Measurements from ENCODE around the gene MCOLN2. TPM values are rescaled to one million over a fixed set of nuclear protein-coding genes. Genes with fewer than 3 reads are reported as not detected.
"Not testable (repeated sequence)": the region's sequence is repeated elsewhere in the genome, so short reads cannot be mapped to it uniquely, and the experiment has no call there.

Gene MCOLN2
- total RNA-seq, result 92.3 and 95.6 TPM in 2 replicates

DNA sequence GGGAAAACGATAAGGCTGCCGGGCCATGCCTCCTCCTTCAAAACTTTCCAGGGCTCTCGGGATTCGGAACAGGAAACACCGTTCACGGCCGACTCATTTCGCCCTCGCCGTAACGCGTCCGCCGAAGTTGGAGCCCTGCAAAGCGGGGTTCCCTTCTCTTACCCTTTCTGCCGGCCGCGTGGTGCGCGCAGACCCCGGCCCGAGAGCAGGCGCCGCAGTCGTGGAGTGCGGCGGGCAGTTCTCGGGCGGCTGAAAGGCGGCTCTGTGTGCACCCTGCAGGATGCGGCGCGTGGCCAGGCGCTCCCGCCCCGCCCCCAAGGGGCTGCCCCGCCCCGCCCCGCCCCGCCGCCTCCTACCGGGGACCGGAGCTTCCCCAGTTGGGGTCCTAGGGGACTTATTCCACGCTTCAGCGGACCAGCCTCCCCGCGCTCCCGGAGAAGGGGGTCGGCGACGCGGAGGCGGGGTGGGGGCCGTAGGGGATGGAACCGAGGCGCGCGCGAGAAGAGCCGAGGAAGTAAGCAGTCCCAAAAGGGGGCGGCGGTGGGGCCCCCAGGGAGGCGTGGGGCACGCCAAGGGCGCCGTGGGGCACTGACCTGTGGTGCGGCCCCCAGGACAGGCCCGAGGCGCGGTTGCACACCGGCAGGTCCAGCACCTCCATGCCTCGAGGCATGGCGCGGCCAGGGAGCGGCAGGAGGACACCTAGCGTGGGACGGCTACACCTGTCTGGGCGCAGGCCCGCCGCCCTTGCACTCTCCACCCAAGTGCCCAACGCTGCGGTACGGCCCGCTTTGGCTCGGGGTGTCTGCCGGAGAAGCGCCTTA lies at the start of gene MCOLN2:
Gene MCOLN2, minus strand, starts transcription at position 268 of the 821 bp plus-strand sequence. Its CDS starts 241 bp downstream, at position 27.
- peaks cover 29% of the 10 kb centered on the region for H3K36me3 Mint-ChIP-seq (ENCODE audit: low read depth)
- DNase-seq, result peak; percentile 88
- H3K27ac Mint-ChIP-seq, result peak within 1 kb of the TSS; percentile 89
- H3K27me3 Mint-ChIP-seq, result peaks cover 36% of the 10 kb centered on the region
- H3K4me3 Mint-ChIP-seq, result peak within 1 kb of the TSS; percentile 85
- peaks cover 47% of the 10 kb centered on the region for H3K4me1 Mint-ChIP-seq
- intact Hi-C loops (cut with micrococcal nuclease), result loop anchor here (1.0 to 5.0 kb wide), 11 partner anchors 9 to 850 kb away; partner anchors contain the start of genes C1orf52, SSX2IP and SYDE2
- H3K9me3 Mint-ChIP-seq, result peaks cover 4% of the 10 kb centered on the region

DNA sequence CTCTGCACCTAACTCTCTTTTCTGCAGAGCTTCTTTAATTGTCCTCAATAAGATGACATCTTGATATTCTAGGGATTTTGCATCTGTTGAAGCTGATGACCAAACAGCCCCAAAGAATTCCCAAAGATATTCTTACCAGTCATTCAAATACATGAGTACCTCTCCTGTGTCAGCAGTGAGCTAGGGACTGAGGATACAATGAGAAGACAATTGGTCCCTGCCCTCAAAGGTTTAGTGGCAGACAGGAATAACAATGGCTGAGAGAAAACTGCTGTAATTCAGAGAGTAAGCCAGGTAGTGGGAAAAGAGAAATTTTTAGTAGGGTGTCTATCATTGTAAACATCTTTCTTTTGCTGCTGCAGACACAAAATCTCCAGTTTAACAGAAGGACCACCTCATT lies 45.5 kb upstream of the MCOLN2 start:
- DNase-seq, result no peak
- Mint-ChIP-seq H3K4me3 (no peak overlapping the region), H3K9me3 (no peaks in the 10 kb centered on the region), H3K27ac (no peak overlapping the region), H3K36me3 (ENCODE audit: low read depth) (no peaks in the 10 kb centered on the region), H3K4me1 (peaks cover 5% of the 10 kb centered on the region), H3K27me3 (peaks cover 53% of the 10 kb centered on the region)
- intact Hi-C loops (cut with micrococcal nuclease), result no loop called here

- no peak overlapping the region for H3K4me3 Mint-ChIP-seq
- peaks cover 47% of the 10 kb centered on the region for H3K27me3 Mint-ChIP-seq
- no peaks in the 10 kb centered on the region for H3K9me3 Mint-ChIP-seq
- no peaks in the 10 kb centered on the region for H3K4me1 Mint-ChIP-seq
- H3K27ac Mint-ChIP-seq, result no peak overlapping the region
- DNase-seq, result no peak
- intact Hi-C loops (cut with micrococcal nuclease), result no loop called here
- no peaks in the 10 kb centered on the region for H3K36me3 Mint-ChIP-seq (ENCODE audit: low read depth)
Observed at GRCh38 chr1:85041793-85042192, 44.9 kb upstream of the MCOLN2 start.

DNA sequence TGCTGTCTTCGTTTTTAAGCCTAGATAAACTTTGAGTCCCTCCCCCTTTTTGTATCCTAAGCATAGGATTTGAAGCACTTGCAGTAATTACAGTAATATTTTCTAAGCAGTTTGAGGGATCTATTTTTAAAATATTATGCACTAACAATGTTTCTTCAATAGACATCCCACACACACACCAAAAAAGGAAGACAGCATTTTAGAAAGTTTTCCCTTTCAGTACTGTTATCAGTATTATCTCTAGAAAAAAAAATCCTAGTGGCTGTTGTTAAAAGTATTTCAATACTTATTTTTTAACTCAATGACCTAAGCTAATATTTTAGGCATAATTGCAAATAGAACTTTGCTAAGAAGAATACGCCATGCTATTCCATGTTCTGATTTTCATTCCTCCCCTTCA lies 36.3 kb upstream of the MCOLN2 start:
- no peak for DNase-seq
- Mint-ChIP-seq H3K9me3 (no peaks in the 10 kb centered on the region), H3K27me3 (peaks cover 22% of the 10 kb centered on the region), H3K27ac (no peak overlapping the region), H3K4me1 (peaks cover 2% of the 10 kb centered on the region), H3K4me3 (no peak overlapping the region), H3K36me3 (ENCODE audit: low read depth) (no peaks in the 10 kb centered on the region)
- intact Hi-C loops (cut with micrococcal nuclease), result no loop called here

DNA sequence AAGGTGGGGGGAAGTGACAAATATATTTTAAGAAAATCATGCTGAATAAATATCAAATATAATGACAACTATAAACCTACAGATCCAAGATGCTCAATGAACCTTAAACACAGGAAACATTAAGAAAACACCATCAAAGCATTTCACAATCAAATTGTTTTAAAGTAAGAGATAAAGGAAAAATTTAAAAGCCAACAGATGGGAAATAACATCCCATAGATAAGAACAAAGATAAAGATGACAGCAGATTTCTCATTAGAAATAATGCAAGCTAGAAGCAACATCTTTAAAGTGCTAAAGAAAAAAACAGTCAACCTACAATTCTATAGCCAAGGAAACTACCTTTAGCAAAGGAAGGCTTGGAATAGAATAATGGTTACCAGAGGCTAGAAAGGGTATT lies 33.6 kb upstream of the MCOLN2 start:
- Mint-ChIP-seq H3K4me3 (no peak overlapping the region), H3K9me3 (no peaks in the 10 kb centered on the region), H3K4me1 (peaks cover 10% of the 10 kb centered on the region), H3K27ac (no peak overlapping the region), H3K27me3 (peaks cover 16% of the 10 kb centered on the region), H3K36me3 (ENCODE audit: low read depth) (no peaks in the 10 kb centered on the region)
- intact Hi-C loops (cut with micrococcal nuclease), result no loop called here
- no peak for DNase-seq

GRCh38 chr1:85028151-85028550 lies 31.2 kb upstream of the MCOLN2 start:
- Mint-ChIP-seq H3K9me3 (no peaks in the 10 kb centered on the region), H3K36me3 (ENCODE audit: low read depth) (no peaks in the 10 kb centered on the region), H3K27ac (no peak overlapping the region), H3K4me1 (peaks cover 8% of the 10 kb centered on the region), H3K27me3 (peaks cover 8% of the 10 kb centered on the region), H3K4me3 (no peak overlapping the region)
- intact Hi-C loops (cut with micrococcal nuclease), result loop anchor here (5.0 to 10.0 kb wide), 2 partner anchors 41 to 243 kb away; no protein-coding TSS in a partner anchor
- DNase-seq, result no peak

GRCh38 chr1:85027242-85027983 lies 30.5 kb upstream of the MCOLN2 start:
- H3K9me3 Mint-ChIP-seq, result no peaks in the 10 kb centered on the region
- H3K27ac Mint-ChIP-seq, result peak overlapping the region; percentile 72
- H3K4me3 Mint-ChIP-seq, result no peak overlapping the region
- DNase-seq, result peak; percentile 74
- intact Hi-C loops (cut with micrococcal nuclease), result loop anchor here (1.0 to 10.0 kb wide), 4 partner anchors 29 to 243 kb away; no protein-coding TSS in a partner anchor
- H3K36me3 Mint-ChIP-seq (ENCODE audit: low read depth), result no peaks in the 10 kb centered on the region
- peaks cover 8% of the 10 kb centered on the region for H3K4me1 Mint-ChIP-seq
- peaks cover 5% of the 10 kb centered on the region for H3K27me3 Mint-ChIP-seq

GRCh38 chr1:85025940-85026339 lies 29.0 kb upstream of the MCOLN2 start:
- Mint-ChIP-seq H3K4me3 (no peak overlapping the region), H3K27me3 (peaks cover 7% of the 10 kb centered on the region), H3K36me3 (ENCODE audit: low read depth) (no peaks in the 10 kb centered on the region), H3K9me3 (no peaks in the 10 kb centered on the region), H3K4me1 (peaks cover 8% of the 10 kb centered on the region), H3K27ac (no peak overlapping the region)
- no peak for DNase-seq
- intact Hi-C loops (cut with micrococcal nuclease), result loop anchor here (2.0 to 10.0 kb wide), 3 partner anchors 27 to 241 kb away; no protein-coding TSS in a partner anchor

DNA sequence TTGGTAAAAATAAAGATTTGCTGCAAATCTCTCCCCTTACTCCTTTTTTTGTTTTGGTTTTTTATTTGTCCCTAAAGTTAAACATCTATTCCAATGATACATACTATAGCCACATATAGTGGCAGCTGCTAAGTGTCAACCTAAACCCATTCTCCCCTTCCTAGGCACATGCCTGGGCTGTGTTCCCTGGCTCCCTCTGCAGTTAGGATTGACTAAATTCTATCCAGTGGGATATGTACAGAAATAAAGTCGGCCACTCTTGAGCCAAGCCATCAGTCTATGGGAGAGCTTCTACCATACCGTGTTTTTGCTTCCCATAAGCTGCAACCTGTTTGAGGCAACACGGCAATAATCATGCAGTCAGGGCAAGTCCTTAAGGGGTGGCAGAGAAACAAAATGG lies 27.8 kb upstream of the MCOLN2 start:
- no peaks in the 10 kb centered on the region for H3K9me3 Mint-ChIP-seq
- intact Hi-C loops (cut with micrococcal nuclease), result loop anchor here (5.0 to 10.0 kb wide), 2 partner anchors 37 to 240 kb away; no protein-coding TSS in a partner anchor
- H3K27ac Mint-ChIP-seq, result no peak overlapping the region
- H3K36me3 Mint-ChIP-seq (ENCODE audit: low read depth), result no peaks in the 10 kb centered on the region
- H3K27me3 Mint-ChIP-seq, result peaks cover 2% of the 10 kb centered on the region
- H3K4me3 Mint-ChIP-seq, result no peak overlapping the region
- H3K4me1 Mint-ChIP-seq, result peaks cover 8% of the 10 kb centered on the region
- DNase-seq, result no peak

DNA sequence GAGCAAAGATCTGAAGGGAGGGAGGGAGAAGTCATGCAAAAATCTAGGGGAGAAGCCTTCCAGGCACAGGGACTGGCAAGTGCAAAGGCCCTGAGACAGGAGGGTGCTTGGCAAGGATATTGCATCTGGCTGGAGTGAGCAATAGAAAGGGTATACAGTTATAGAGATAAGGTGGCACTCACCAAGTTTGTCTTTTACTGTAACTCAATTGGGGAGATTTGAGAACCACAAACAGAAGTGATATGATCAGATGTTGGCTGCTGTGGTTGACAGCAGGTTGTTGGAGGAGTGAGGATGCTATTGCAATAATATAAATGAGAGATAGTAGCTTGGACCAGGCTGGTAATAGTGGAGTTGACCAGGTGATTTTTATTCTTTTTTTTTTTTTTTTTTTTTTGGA lies 25.8 kb upstream of the MCOLN2 start:
- H3K4me1 Mint-ChIP-seq, result peaks cover 8% of the 10 kb centered on the region
- peaks cover 2% of the 10 kb centered on the region for H3K27me3 Mint-ChIP-seq
- H3K9me3 Mint-ChIP-seq, result no peaks in the 10 kb centered on the region
- no peaks in the 10 kb centered on the region for H3K36me3 Mint-ChIP-seq (ENCODE audit: low read depth)
- no peak overlapping the region for H3K27ac Mint-ChIP-seq
- DNase-seq, result no peak
- H3K4me3 Mint-ChIP-seq, result no peak overlapping the region
- intact Hi-C loops (cut with micrococcal nuclease), result loop anchor here (10.0 kb wide), 1 partner anchor 238 kb away; no protein-coding TSS in a partner anchor

DNA sequence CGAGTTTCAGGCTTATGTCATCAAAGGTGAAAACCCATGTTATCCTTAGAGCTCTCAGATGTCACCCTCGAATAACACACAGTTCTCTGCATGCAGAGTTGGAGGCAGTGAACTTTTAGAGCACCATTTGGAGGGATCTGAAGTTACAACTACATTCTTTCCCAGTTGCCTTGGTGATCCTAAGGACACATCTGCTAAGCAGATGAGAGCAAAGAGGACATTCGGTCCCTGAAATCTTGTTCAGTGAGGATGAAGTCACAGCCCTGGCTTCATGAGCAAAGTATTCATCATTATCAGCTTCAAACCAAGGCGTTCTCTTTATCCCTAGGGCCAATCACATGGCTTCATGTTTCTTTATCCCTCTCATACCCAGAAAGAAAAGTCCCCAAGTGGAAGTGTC lies 23.1 kb upstream of the MCOLN2 start:
- no peak overlapping the region for H3K27ac Mint-ChIP-seq
- H3K36me3 Mint-ChIP-seq (ENCODE audit: low read depth), result peaks cover 4% of the 10 kb centered on the region
- peaks cover 4% of the 10 kb centered on the region for H3K9me3 Mint-ChIP-seq
- H3K4me3 Mint-ChIP-seq, result no peak overlapping the region
- intact Hi-C loops (cut with micrococcal nuclease), result loop anchor here (10.0 kb wide), 1 partner anchor 235 kb away; no protein-coding TSS in a partner anchor
- peaks cover 2% of the 10 kb centered on the region for H3K27me3 Mint-ChIP-seq
- no peak for DNase-seq
- H3K4me1 Mint-ChIP-seq, result no peaks in the 10 kb centered on the region

DNA sequence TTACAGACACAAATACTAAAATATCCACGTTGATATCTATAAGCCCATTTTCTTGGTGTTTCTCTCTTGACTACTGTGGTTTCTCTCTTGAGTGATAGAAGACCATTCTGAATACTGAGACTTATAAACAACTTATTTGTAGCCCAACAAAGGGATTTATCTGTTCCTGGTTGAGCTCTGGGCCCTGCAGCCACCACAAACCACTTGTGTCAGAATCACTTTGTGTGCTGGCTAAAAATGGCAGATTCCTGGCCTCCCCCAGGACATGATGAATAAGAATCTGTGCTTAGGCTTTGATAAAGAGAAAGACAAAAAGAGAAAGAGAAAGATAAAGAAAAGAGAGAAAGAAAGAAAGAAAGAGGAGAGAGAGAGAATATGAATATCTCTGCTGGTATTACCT lies 18.9 kb upstream of the MCOLN2 start:
- H3K27me3 Mint-ChIP-seq, result peaks cover 19% of the 10 kb centered on the region
- H3K9me3 Mint-ChIP-seq, result peaks cover 12% of the 10 kb centered on the region
- peaks cover 4% of the 10 kb centered on the region for H3K4me1 Mint-ChIP-seq
- intact Hi-C loops (cut with micrococcal nuclease), result no loop called here
- peaks cover 7% of the 10 kb centered on the region for H3K36me3 Mint-ChIP-seq (ENCODE audit: low read depth)
- H3K4me3 Mint-ChIP-seq, result no peak overlapping the region
- H3K27ac Mint-ChIP-seq, result no peak overlapping the region
- no peak for DNase-seq

DNA sequence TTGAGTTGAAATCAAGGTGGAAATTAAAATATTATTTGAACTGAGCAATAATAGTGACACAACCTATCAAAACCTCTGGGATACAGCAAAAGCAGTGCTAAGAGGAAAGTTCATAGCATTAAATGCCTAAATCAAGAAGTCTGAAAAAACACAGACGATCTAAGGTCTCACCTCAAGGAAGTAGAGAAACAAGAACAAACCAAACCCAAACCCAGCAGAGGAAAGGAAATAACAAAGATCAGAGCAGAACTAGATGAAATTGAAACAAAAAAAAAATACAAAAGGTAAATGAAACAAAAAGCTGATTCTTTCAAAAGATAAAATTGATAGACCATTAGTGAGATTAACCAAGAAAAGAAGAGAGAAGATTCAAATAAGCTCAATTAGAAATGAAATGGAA lies 8.7 kb upstream of the MCOLN2 start:
- H3K27ac Mint-ChIP-seq, result peak overlapping the region; percentile 15
- H3K4me1 Mint-ChIP-seq, result peaks cover 16% of the 10 kb centered on the region
- H3K4me3 Mint-ChIP-seq; intact Hi-C loops (cut with micrococcal nuclease); DNase-seq: not testable (repeated sequence)
- peaks cover 32% of the 10 kb centered on the region for H3K27me3 Mint-ChIP-seq
- peaks cover 53% of the 10 kb centered on the region for H3K9me3 Mint-ChIP-seq
- H3K36me3 Mint-ChIP-seq (ENCODE audit: low read depth), result peaks cover 40% of the 10 kb centered on the region

- Mint-ChIP-seq H3K4me3 (no peak overlapping the region), H3K27me3 (peaks cover 42% of the 10 kb centered on the region), H3K4me1 (peaks cover 33% of the 10 kb centered on the region), H3K9me3 (peaks cover 33% of the 10 kb centered on the region), H3K36me3 (ENCODE audit: low read depth) (peaks cover 31% of the 10 kb centered on the region), H3K27ac (no peak overlapping the region)
- DNase-seq, result no peak
- intact Hi-C loops (cut with micrococcal nuclease), result no loop called here
Observed at GRCh38 chr1:85001742-85002141, 4.8 kb upstream of the MCOLN2 start.

All from activated CD4-positive, alpha-beta T cell treated with anti-CD3 and anti-CD28 coated beads, Interleukin-2, amount 10 ng/mL, durations not matched to agents 24 days and 14 days (primary cell).